ENCODE measurements around the gene GLG1. TPM values are rescaled to one million over a fixed set of nuclear protein-coding genes. Genes with fewer than 3 reads are reported as not detected.

GLG1 gene
- total RNA-seq, 1 donor from 2014 or later = 108 TPM

Other genes starting within 250 kb of the GLG1 start
- gene NPIPB15, start 230.8 kb downstream of the GLG1 start, total RNA-seq = 0.62 and 2.2 TPM in 2 replicates
- gene CLEC18B, start 185.6 kb downstream of the GLG1 start, total RNA-seq = 122 and 140 TPM in 2 replicates
- 25.9 and 35.4 TPM in 2 replicates for gene RFWD3, start 59.8 kb upstream of the GLG1 start, total RNA-seq
- gene MLKL, start 93.7 kb upstream of the GLG1 start, total RNA-seq = 11.5 and 12.0 TPM in 2 replicates
- gene FA2H, start 167.7 kb upstream of the GLG1 start, total RNA-seq = 12.4 and 12.5 TPM in 2 replicates